H9 (cell line): ENCODE data around the gene ARHGAP22. TPM values are rescaled to one million over a fixed set of nuclear protein-coding genes. Genes with fewer than 3 reads are reported as not detected.

Experiments used
- DNase-seq: peaks from one replicate; pipeline ENCODE4 v3.0.0-alpha.2; 2017
- H2AFZ ChIP-seq: one replicate; pipeline ENCODE4 v1.6.1; 2013; ENCODE audit warnings: mild to moderate bottlenecking, low read length, control low read depth, moderate library complexity
- H2AK5ac ChIP-seq: 2 replicates; pipeline ENCODE4 v1.6.1; 2013; ENCODE audit warnings: low read length, control low read depth, mixed read lengths; ENCODE audit not compliant: insufficient read length
- H2BK120ac ChIP-seq: one replicate; pipeline ENCODE4 v1.6.1; 2013; ENCODE audit warnings: low read depth, mild to moderate bottlenecking, low read length, control low read depth, inconsistent platforms; ENCODE audit not compliant: poor library complexity, severe bottlenecking
- H2BK12ac ChIP-seq: 2 replicates; pipeline ENCODE4 v1.6.1; 2013; ENCODE audit warnings: low read length, control low read depth, mixed read lengths, low read depth; ENCODE audit not compliant: insufficient read length
- H2BK15ac ChIP-seq: 2 replicates; pipeline ENCODE4 v1.6.1; 2013; ENCODE audit warnings: low read depth, low read length, control low read depth
- H2BK20ac ChIP-seq: one replicate; pipeline ENCODE4 v1.6.1; 2013; ENCODE audit warnings: low read depth, mild to moderate bottlenecking, low read length, control low read depth, inconsistent platforms; ENCODE audit not compliant: poor library complexity, severe bottlenecking
- H2BK5ac ChIP-seq: 2 replicates; pipeline ENCODE4 v1.6.1; 2013; ENCODE audit warnings: low read length, control low read depth, mixed read lengths; ENCODE audit not compliant: insufficient read length
- H3K14ac ChIP-seq: 2 replicates; pipeline ENCODE4 v1.6.1; 2013; ENCODE audit warnings: low read length, control low read depth; ENCODE audit not compliant: insufficient read depth
- H3K18ac ChIP-seq: 2 replicates; pipeline ENCODE4 v1.6.1; 2013; ENCODE audit warnings: low read depth, mild to moderate bottlenecking, mixed read lengths, low read length, control low read depth; ENCODE audit not compliant: insufficient read length
- H3K23ac ChIP-seq: 2 replicates; pipeline ENCODE4 v1.6.1; 2013; ENCODE audit warnings: low read length, control low read depth, mixed read lengths, low read depth; ENCODE audit not compliant: insufficient read length
- H3K23me2 ChIP-seq: 2 replicates; pipeline ENCODE4 v1.6.1; 2013; ENCODE audit warnings: low read depth, mild to moderate bottlenecking, mixed read lengths, low read length, control low read depth; ENCODE audit not compliant: insufficient read length, poor library complexity, severe bottlenecking
- H3K27ac ChIP-seq: 2 replicates; pipeline ENCODE4 v1.5.1; 2013; ENCODE audit warnings: low read length, control low read depth, mixed read lengths, low read depth; ENCODE audit not compliant: insufficient read length
- H3K27me3 ChIP-seq: 2 replicates; pipeline ENCODE4 v1.6.1; 2013; ENCODE audit warnings: low read length, control low read depth, inconsistent platforms; ENCODE audit not compliant: insufficient read depth
- H3K4ac ChIP-seq: 2 replicates; pipeline ENCODE4 v1.6.1; 2013; ENCODE audit warnings: low read depth, mild to moderate bottlenecking, control low read depth, inconsistent platforms, low read length, moderate library complexity
- H3K4me1 ChIP-seq: 2 replicates; pipeline ENCODE4 v1.6.1; 2013; ENCODE audit warnings: low read length, control low read depth, inconsistent platforms; ENCODE audit not compliant: insufficient read depth
- H3K4me2 ChIP-seq: 2 replicates; pipeline ENCODE4 v1.6.1; 2013; ENCODE audit warnings: low read length, control low read depth, mixed read lengths; ENCODE audit not compliant: insufficient read length, insufficient read depth
- H3K56ac ChIP-seq: 2 replicates; pipeline ENCODE4 v1.6.1; 2013; ENCODE audit warnings: low read depth, mild to moderate bottlenecking, mixed read lengths, low read length, control low read depth; ENCODE audit not compliant: insufficient read length
- H3K79me1 ChIP-seq: 2 replicates; pipeline ENCODE4 v1.6.1; 2013; ENCODE audit warnings: low read depth, mild to moderate bottlenecking, moderate library complexity, low read length, control low read depth, inconsistent platforms; ENCODE audit not compliant: insufficient read depth, poor library complexity, severe bottlenecking
- H3K79me2 ChIP-seq: 2 replicates; pipeline ENCODE4 v1.6.1; 2013; ENCODE audit warnings: low read length, control low read depth, inconsistent platforms; ENCODE audit not compliant: insufficient read depth
- H3K9ac ChIP-seq: 2 replicates; pipeline ENCODE4 v1.6.1; 2013; ENCODE audit warnings: low read length, control low read depth, mixed read lengths; ENCODE audit not compliant: insufficient read length; ENCODE audit errors: extremely low read depth
- H3K9me3 ChIP-seq: one replicate; pipeline ENCODE4 v1.6.1; 2013; ENCODE audit warnings: low read depth, low read length, inconsistent platforms; ENCODE audit not compliant: control insufficient read depth
- H3T11ph ChIP-seq: one replicate; pipeline ENCODE4 v1.6.1; 2013; ENCODE audit warnings: mild to moderate bottlenecking, low read length, control low read depth, inconsistent platforms
- H4K20me1 ChIP-seq: one replicate; pipeline ENCODE4 v1.6.1; 2013; ENCODE audit not compliant: control insufficient read depth, insufficient read length, insufficient read depth
- H4K5ac ChIP-seq: 2 replicates; pipeline ENCODE4 v1.6.1; 2013; ENCODE audit warnings: low read depth, mild to moderate bottlenecking, mixed read lengths, low read length, control low read depth; ENCODE audit not compliant: insufficient read length
- H4K8ac ChIP-seq: replicated peaks from 2 replicates; pipeline ENCODE4 v1.6.1; 2013; ENCODE audit warnings: low read length, control low read depth, mixed read lengths, low read depth; ENCODE audit not compliant: insufficient read length
- H4K91ac ChIP-seq: 2 replicates; pipeline ENCODE4 v1.6.1; 2013; ENCODE audit warnings: low read depth, mild to moderate bottlenecking, moderate library complexity, mixed read lengths, low read length, control low read depth; ENCODE audit not compliant: insufficient read length
- H3K27ac Mint-ChIP-seq, 3 experiments: 2 replicates in 2 of 3; 3 replicates in 1 of 3; pipeline ENCODE4 v1.8.0; 2020 to 2021; ENCODE audit warnings: mixed read lengths in 3 of 3, mild to moderate bottlenecking in 1 of 3, moderate library complexity in 1 of 3
- H3K27me3 Mint-ChIP-seq: 2 replicates; pipeline ENCODE4 v1.8.0; 2021; ENCODE audit warnings: low read depth, mild to moderate bottlenecking, moderate library complexity, mixed read lengths
- H3K36me3 Mint-ChIP-seq, 3 experiments: 2 replicates in 2 of 3; 3 replicates in 1 of 3; pipeline ENCODE4 v1.8.0; 2020 to 2021; ENCODE audit warnings: low read depth in 3 of 3, mixed read lengths in 3 of 3; ENCODE audit not compliant: insufficient read depth in 1 of 3
- H3K4me1 Mint-ChIP-seq, 2 experiments: 2 replicates each; pipeline ENCODE4 v1.8.0; 2020; ENCODE audit warnings: mixed read lengths in 2 of 2
- H3K4me3 Mint-ChIP-seq, 2 experiments: 2 replicates in 1 of 2; 3 replicates in 1 of 2; pipeline ENCODE4 v1.8.0; 2020 to 2021; ENCODE audit warnings: mild to moderate bottlenecking in 2 of 2, mixed read lengths in 2 of 2, moderate library complexity in 1 of 2
- H3K9me3 Mint-ChIP-seq, 2 experiments: 2 replicates in 1 of 2; 3 replicates in 1 of 2; pipeline ENCODE4 v1.8.0; 2020; ENCODE audit warnings: mild to moderate bottlenecking in 2 of 2, mixed read lengths in 2 of 2, moderate library complexity in 1 of 2
- WGBS: extraction: QIAGEN DNeasy Blood & Tissue Kit; methylation state at CpG from one replicate; pipeline ENCODE4 v1.1.7; 2013; ENCODE audit warnings: missing lambda C conversion rate, low lambda C conversion rate, mixed read lengths; ENCODE audit not compliant: insufficient read length; ENCODE audit errors: extremely low coverage; 5-methylcytosine and 5-hydroxymethylcytosine counted together
- total RNA-seq: library from RNA; stranded (reverse); gene quantifications from 2 replicates; pipeline ENCODE4 v1.2.1, GENCODE V29; 2021
- TF ChIP-seq, protein P1 (sequence below): fragments of 200-600 bp; sonication (generic); conservative IDR thresholded peaks from 3 replicates; pipeline ENCODE4 v1.8.0; 2021; ENCODE audit warnings: antibody characterized with exemption, mild to moderate bottlenecking

ARHGAP22 gene
- total RNA-seq, 1 experiment from 2014 or later: 7.4 TPM

DNA sequence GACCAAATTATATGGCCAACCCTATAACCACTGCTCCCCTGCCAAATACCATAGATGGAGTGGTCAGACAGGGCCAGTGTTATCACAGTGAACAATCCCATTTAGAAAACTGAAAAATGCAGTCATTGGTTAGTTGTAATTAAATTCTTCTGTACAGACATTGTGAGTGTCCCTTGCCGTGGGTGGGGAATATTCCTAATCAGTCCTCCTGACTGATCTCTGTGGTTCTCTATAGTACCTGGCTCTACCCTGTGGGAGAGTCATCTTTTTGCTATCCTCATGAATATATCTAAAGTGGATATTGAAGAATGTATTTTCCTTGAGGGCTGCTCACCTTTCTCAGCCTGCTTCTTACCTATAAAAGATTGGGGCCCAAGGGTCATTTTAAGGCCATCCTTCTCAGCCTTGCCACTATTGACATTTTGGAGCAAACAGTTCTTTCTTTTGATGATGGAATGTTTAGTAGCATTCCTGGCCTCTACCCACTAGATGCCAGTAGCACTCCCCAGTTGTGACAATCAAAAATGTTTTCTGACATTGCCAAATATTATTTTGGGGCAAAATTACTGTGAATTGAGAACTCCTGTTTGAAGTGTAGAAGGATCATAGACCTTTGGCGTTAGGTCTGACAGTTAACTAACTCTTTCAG lies 188.2 kb downstream of the ARHGAP22 start:
- H3K23ac ChIP-seq: no peak overlapping the region
- H2BK15ac ChIP-seq: no peak overlapping the region
- no peak overlapping the region for H2BK5ac ChIP-seq
- H2BK20ac ChIP-seq: no peak overlapping the region
- H3K4me1 ChIP-seq: no peaks in the 10 kb centered on the region
- H3K27me3 Mint-ChIP-seq: no peaks in the 10 kb centered on the region
- no peak overlapping the region for H4K91ac ChIP-seq
- H3K4me3 Mint-ChIP-seq: no peak overlapping the region
- H4K20me1 ChIP-seq: no peaks in the 10 kb centered on the region
- H3K27ac ChIP-seq: no peak overlapping the region
- H3K79me1 ChIP-seq: no peaks in the 10 kb centered on the region
- TF ChIP-seq, protein P1, sequence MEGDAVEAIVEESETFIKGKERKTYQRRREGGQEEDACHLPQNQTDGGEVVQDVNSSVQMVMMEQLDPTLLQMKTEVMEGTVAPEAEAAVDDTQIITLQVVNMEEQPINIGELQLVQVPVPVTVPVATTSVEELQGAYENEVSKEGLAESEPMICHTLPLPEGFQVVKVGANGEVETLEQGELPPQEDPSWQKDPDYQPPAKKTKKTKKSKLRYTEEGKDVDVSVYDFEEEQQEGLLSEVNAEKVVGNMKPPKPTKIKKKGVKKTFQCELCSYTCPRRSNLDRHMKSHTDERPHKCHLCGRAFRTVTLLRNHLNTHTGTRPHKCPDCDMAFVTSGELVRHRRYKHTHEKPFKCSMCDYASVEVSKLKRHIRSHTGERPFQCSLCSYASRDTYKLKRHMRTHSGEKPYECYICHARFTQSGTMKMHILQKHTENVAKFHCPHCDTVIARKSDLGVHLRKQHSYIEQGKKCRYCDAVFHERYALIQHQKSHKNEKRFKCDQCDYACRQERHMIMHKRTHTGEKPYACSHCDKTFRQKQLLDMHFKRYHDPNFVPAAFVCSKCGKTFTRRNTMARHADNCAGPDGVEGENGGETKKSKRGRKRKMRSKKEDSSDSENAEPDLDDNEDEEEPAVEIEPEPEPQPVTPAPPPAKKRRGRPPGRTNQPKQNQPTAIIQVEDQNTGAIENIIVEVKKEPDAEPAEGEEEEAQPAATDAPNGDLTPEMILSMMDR: no peak
- H3K27ac Mint-ChIP-seq: no peak overlapping the region; a peak in 1 of 7 replicates
- H2BK12ac ChIP-seq: no peak overlapping the region
- no peak overlapping the region for H2AK5ac ChIP-seq
- H4K8ac ChIP-seq: no peak overlapping the region
- no peak overlapping the region for H3K56ac ChIP-seq
- H3K9me3 Mint-ChIP-seq: peaks cover 11 to 12% of the 10 kb centered on the region in 2 experiments
- peaks cover 15 to 19% (median 17%) of the 10 kb centered on the region in 3 experiments for H3K36me3 Mint-ChIP-seq
- no peaks in the 10 kb centered on the region for H3K79me2 ChIP-seq
- no peaks in the 10 kb centered on the region for H3K23me2 ChIP-seq
- no peak overlapping the region for H3K4me2 ChIP-seq
- H3K4me1 Mint-ChIP-seq: peaks cover 7 to 20% of the 10 kb centered on the region in 2 experiments
- H3K27me3 ChIP-seq: no peaks in the 10 kb centered on the region
- no peak overlapping the region for H3K4ac ChIP-seq
- WGBS: no CpG with 5 or more reads among the region's 2 CpGs
- no peak for DNase-seq
- H3T11ph ChIP-seq: no peak overlapping the region
- no peak overlapping the region for H3K14ac ChIP-seq
- no peak overlapping the region for H3K9ac ChIP-seq
- H2AFZ ChIP-seq: no peak overlapping the region
- no peaks in the 10 kb centered on the region for H3K9me3 ChIP-seq
- H3K18ac ChIP-seq: no peak overlapping the region
- no peak overlapping the region for H2BK120ac ChIP-seq
- H4K5ac ChIP-seq: no peak overlapping the region
